Nephron progenitor cell (in vitro differentiated cells): ENCODE data around the gene ZNF708.
"Not testable (repeated sequence)": the region's sequence is repeated elsewhere in the genome, so short reads cannot be mapped to it uniquely, and the experiment has no call there.

Experiments used
- DNase-seq: peaks from one replicate; pipeline ENCODE4 v3.0.0; 2021
- H3K27ac Mint-ChIP-seq: 2 replicates; pipeline ENCODE4 v1.8.0; 2021; ENCODE audit warnings: mild to moderate bottlenecking, moderate library complexity, mixed read lengths
- H3K27me3 Mint-ChIP-seq: 2 replicates; pipeline ENCODE4 v1.8.0; 2021; ENCODE audit warnings: mild to moderate bottlenecking, low read depth, mixed read lengths; ENCODE audit not compliant: poor library complexity
- H3K36me3 Mint-ChIP-seq: 2 replicates; pipeline ENCODE4 v1.8.0; 2021; ENCODE audit warnings: low read depth, mixed read lengths
- H3K4me1 Mint-ChIP-seq: 2 replicates; pipeline ENCODE4 v1.8.0; 2021; ENCODE audit warnings: mixed read lengths
- H3K4me3 Mint-ChIP-seq: 2 replicates; pipeline ENCODE4 v1.8.0; 2021; ENCODE audit warnings: mild to moderate bottlenecking, moderate library complexity, mixed read lengths
- H3K9me3 Mint-ChIP-seq: 2 replicates; pipeline ENCODE4 v1.8.0; 2021; ENCODE audit warnings: mild to moderate bottlenecking, moderate library complexity, mixed read lengths
- CTCF ChIP-seq: fragments of 200-600 bp; sonication (generic); IDR thresholded peaks from 2 replicates; pipeline ENCODE4 v1.5.0; 2021; ENCODE audit warnings: antibody characterized with exemption

Gene ZNF708

DNA sequence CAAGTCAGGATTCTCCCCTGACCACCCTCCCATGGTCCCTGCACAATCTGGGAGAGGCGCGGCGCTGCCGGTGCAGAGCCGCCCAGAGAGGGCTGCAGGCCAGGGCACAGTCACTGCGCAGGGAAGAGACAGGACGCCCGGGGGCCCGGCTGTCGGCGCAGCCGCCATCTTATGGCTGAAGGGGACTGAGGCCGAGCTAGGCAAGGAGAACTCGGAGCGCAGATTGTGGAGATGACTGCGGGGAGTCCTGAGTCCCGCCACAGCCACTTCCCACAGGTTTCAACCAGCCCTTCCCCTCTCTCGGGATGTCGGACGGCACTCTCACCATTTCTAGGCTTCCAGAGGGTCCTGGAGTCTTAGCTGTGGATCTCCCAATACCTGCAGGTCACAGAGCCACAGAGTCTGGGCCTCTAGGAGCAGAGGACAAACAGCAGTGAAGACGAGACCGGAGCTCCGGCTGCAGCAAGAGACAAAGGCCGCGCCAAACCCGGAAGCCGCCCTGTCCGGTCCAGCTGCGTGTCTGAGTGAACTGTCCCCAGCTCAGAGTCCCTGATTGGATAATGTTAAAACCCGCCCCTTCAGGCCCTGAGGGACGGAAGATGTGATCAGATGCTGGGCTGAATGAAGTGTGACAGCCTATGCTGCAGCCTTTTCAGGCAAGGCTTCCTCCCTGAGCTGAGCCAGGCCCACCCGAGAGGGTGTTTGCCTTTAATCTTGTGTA, at the start of gene ZNF708:
TSS of gene ZNF708 (minus strand) at position 526 of the 721 bp plus-strand sequence. CDS start at position 328, 198 bp downstream.
- Mint-ChIP-seq H3K27me3 (peaks cover 4% of the 10 kb centered on the region), H3K36me3 (peaks cover 52% of the 10 kb centered on the region), H3K9me3 (peaks cover 75% of the 10 kb centered on the region), H3K4me3 (peak within 1 kb of the TSS; percentile 100), H3K27ac (peak within 1 kb of the TSS; percentile 100), H3K4me1 (peaks cover 7% of the 10 kb centered on the region)
- no peak for TF ChIP-seq CTCF
- peak; percentile 78 for DNase-seq

DNA sequence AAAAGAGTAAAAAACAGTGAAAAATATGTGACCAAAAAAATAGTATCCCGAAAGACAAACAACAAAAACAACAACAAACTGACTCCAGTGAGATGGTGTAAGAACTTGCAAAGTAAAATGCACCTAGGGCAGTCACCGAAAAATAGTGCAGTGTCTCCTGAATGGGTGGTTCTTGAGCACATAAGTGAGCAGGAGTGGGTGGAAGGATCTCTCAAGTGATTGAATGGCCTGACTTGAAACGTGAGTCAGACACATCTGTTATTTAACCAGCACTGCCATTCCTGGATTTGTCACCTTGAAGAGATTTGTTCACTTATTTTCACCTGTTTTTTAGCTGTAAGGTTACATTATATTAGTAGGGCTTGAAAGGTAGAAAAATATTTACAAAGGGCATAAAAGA, 33.1 kb upstream of the ZNF708 start:
- peaks cover 97% of the 10 kb centered on the region for H3K9me3 Mint-ChIP-seq
- no peak overlapping the region for H3K27ac Mint-ChIP-seq
- H3K4me1 Mint-ChIP-seq, result no peaks in the 10 kb centered on the region
- peak overlapping the region; percentile 30 for H3K4me3 Mint-ChIP-seq
- H3K36me3 Mint-ChIP-seq, result peaks cover 89% of the 10 kb centered on the region
- DNase-seq, result no peak
- peaks cover 8% of the 10 kb centered on the region for H3K27me3 Mint-ChIP-seq
- TF ChIP-seq CTCF, result no peak

DNA sequence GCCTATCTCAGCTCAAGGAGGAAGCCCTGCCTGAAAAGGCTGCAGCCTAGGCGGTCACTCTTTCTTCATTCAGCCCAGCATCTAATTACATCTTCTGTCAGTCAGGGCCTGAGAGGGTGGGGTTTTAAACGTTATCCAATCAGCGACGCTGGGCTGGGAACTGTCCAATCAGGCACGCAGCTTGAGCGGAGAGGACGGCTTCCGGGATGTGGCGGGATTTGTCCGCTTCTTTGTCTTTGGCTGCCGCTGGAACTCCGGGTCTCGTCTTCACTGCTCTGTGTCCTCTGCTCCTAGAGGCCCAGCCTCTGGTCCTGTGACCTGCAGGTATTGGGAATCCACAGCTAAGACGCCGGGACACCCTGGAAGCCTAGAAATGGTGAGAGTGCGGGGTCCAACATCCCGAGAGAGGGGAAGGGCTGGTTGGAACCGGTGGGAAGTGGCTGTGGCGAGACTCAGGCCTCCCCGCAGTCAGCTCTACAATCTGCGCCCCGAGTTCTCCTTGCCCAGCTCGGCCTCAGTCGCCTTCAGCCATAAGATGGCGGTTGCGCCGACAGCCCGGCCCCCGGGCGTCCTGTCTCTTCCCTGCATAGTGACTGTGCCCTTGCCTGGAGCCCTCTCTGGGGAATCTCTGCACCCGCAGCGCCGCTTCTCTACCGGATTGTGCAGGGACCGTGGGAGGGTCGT, 29.7 kb upstream of the ZNF708 start, which contains the start of gene ZNF738:
TSS of gene ZNF738 (plus strand) at position 233 of the 684 bp plus-strand sequence. CDS start at position 374, 141 bp downstream.
- Mint-ChIP-seq H3K4me3 (peak within 1 kb of the TSS; percentile 99), H3K4me1 (no peaks in the 10 kb centered on the region), H3K27me3 (peaks cover 8% of the 10 kb centered on the region), H3K9me3 (peaks cover 88% of the 10 kb centered on the region), H3K36me3 (peaks cover 55% of the 10 kb centered on the region), H3K27ac (peak within 1 kb of the TSS; percentile 100)
- DNase-seq, result peak; percentile 84
- TF ChIP-seq CTCF, result no peak

DNA sequence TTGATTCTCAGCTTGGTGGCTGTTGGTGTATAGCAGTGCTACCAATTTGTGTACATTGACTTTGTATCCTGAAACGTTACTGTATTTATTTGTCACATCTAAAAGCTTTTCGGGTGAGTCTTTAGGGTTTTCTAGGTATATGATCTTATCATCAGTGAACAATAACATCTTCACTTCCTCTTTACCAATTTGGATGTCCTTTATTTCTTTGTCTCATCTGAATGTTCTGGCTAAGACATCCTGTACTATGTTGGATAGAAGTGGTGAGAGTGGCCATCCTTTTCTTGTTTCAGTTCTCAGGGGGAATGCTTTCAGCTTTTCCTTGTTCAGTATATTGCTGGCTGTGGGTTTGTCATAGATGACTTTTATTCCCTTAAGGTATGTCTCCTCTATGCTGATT, 23.6 kb upstream of the ZNF708 start:
- Mint-ChIP-seq H3K4me3 (no peak overlapping the region), H3K27me3 (peaks cover 7% of the 10 kb centered on the region), H3K27ac (no peak overlapping the region), H3K4me1 (no peaks in the 10 kb centered on the region), H3K9me3 (peaks cover 66% of the 10 kb centered on the region), H3K36me3 (no peaks in the 10 kb centered on the region)
- TF ChIP-seq CTCF, result no peak
- no peak for DNase-seq

- not testable (repeated sequence) for H3K4me3 Mint-ChIP-seq, H3K4me1 Mint-ChIP-seq, H3K27ac Mint-ChIP-seq, H3K36me3 Mint-ChIP-seq, H3K27me3 Mint-ChIP-seq, DNase-seq
- peaks cover 48% of the 10 kb centered on the region for H3K9me3 Mint-ChIP-seq
Measured at GRCh38 chr19:21344841-21345240, 15.6 kb upstream of the ZNF708 start.

DNA sequence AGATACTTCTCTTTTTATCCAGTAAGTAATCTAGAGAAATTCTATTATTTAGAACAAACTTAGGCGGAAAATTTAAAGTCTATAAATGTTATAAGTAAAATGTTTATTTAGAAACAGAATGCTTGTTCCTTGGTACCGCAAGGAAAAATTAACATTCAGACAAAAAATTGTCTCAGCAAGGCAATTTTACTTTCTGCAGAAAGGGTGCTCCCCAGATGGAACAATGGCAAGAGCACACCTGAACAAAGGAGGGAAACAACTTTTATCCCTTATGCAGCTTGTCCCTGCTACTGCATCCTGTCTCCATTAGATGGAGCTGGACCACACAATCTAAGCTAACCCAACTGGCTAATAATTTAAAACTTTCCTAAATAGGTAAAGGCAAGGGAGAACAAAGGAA, 6.5 kb upstream of the ZNF708 start:
- H3K9me3 Mint-ChIP-seq, result peaks cover 72% of the 10 kb centered on the region
- H3K36me3 Mint-ChIP-seq, result no peaks in the 10 kb centered on the region
- TF ChIP-seq CTCF, result no peak
- H3K4me3 Mint-ChIP-seq, result no peak overlapping the region
- no peak overlapping the region for H3K27ac Mint-ChIP-seq
- H3K4me1 Mint-ChIP-seq, result no peaks in the 10 kb centered on the region
- DNase-seq, result no peak
- H3K27me3 Mint-ChIP-seq, result peaks cover 4% of the 10 kb centered on the region
